Stimulated activated effector memory CD8-positive, alpha-beta T cell treated with anti-CD3 and anti-CD28 coated beads, Interleukin-12 subunit alpha, Interleukin-12 subunit beta, amount 100 ng/mL, for 72 hours (primary cell): ENCODE data around the gene POTEB.
"Not testable (repeated sequence)": the region's sequence is repeated elsewhere in the genome, so short reads cannot be mapped to it uniquely, and the experiment has no call there.

ENCODE experiments used
- ATAC-seq: fragments of 150-1000 bp; cut with Tn5 transposase; 2 replicates; pipeline ENCODE4 v1.10.0; 2021
- DNase-seq, 2 donors: peaks; one replicate each; pipeline ENCODE4 v3.0.0; 2021 to 2022; ENCODE audit warnings: low spot score in 2 of 2
- H3K27ac Mint-ChIP-seq: one replicate; pipeline ENCODE4 v1.8.0; 2022; ENCODE audit warnings: mild to moderate bottlenecking, mixed read lengths
- H3K36me3 Mint-ChIP-seq: one replicate; pipeline ENCODE4 v1.8.0; 2022; ENCODE audit warnings: mild to moderate bottlenecking, mixed read lengths
- H3K4me1 Mint-ChIP-seq: one replicate; pipeline ENCODE4 v1.8.0; 2022; ENCODE audit warnings: mixed read lengths
- H3K4me3 Mint-ChIP-seq: one replicate; pipeline ENCODE4 v1.8.0; 2022; ENCODE audit warnings: mild to moderate bottlenecking, mixed read lengths
- H3K9me3 Mint-ChIP-seq: one replicate; pipeline ENCODE4 v1.8.0; 2022; ENCODE audit warnings: mixed read lengths

The POTEB gene

DNA sequence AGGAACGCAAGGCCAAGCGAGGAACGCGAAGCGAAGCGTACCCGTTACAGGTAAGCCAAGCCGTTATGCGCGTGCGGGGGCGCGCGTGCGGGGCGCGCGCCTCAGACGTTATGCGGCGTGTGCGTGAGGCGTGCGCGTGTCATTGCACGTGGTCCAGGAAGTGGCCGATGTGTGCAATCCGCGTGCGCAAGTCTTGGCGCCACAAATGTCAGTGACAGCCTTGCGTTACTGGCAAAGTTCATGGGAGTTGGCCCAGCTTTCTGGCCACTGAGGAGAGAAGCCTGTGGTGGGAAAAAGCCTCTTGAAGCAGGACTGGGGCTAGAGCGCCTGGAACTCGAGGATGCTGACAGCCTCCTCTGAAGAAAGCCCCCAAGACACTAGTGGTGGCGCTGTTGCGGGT is at the start of gene POTEB:
Gene POTEB (minus strand): TSS at position 101 of the 400 bp plus-strand sequence. CDS start 489 bp downstream, outside the sequence.
- not testable (repeated sequence) for H3K27ac Mint-ChIP-seq, H3K9me3 Mint-ChIP-seq, H3K36me3 Mint-ChIP-seq, DNase-seq, H3K4me1 Mint-ChIP-seq, H3K4me3 Mint-ChIP-seq, ATAC-seq

GRCh38 chr15:21890955-21891354 is 13.4 kb upstream of the POTEB start:
- H3K9me3 Mint-ChIP-seq, ATAC-seq, H3K36me3 Mint-ChIP-seq, H3K4me3 Mint-ChIP-seq, H3K27ac Mint-ChIP-seq, DNase-seq, H3K4me1 Mint-ChIP-seq: not testable (repeated sequence)

DNA sequence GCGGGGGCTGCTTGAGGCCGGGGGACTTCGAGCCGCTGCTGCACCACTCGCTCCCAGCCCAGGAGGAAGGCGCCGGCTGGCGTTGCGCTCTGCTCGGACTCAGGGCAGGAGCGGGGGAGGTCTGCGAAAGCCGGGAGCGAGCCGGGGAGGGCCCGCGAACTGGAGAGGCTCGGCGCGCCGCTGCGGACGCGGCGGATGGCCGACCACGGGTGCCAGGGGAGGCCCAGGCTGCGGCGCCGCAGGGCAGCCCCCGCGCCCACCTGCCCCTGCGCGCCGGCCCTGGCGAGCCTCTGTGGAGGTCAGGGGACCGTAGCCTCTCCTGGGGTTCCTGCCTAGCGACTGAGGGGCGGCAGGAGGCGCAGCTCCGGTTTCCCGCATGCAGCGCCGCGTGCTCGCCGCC is 12.0 kb upstream of the POTEB start:
- not testable (repeated sequence) for ATAC-seq, H3K27ac Mint-ChIP-seq, H3K36me3 Mint-ChIP-seq

DNA sequence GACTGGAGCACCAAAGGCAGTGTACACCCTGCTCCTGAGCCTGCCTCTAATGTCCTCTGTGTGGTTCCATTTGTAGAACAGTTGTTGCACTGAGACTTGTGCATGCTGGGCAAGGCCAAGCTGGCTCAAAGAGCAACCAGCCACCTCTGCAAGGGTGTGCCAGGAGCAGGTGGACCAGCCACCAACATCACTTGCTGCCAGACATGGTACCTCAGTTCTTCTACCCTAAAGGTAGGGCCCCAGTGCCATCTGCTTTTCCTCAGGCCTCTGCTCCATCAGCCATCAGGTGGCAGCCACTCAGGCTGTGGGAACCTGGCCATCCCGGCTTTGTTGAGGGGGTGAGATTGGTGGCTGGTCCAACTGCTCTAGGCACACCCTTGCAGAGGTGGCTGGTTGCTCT is 38.7 kb downstream of the POTEB start:
- H3K9me3 Mint-ChIP-seq, H3K4me1 Mint-ChIP-seq, H3K36me3 Mint-ChIP-seq, DNase-seq, ATAC-seq, H3K27ac Mint-ChIP-seq, H3K4me3 Mint-ChIP-seq: not testable (repeated sequence)

More for the DNA sequence above, 12.0 kb upstream of the POTEB start:
- H3K9me3 Mint-ChIP-seq, H3K4me3 Mint-ChIP-seq, DNase-seq, H3K4me1 Mint-ChIP-seq: not testable (repeated sequence)
